Testis (tissue), 3 donors: ENCODE results near the gene ZNF185. TPM values are rescaled to one million over a fixed set of nuclear protein-coding genes. Genes with fewer than 3 reads are reported as not detected.

Experiments
- DNase-seq: peaks from one replicate; pipeline ENCODE4 v3.0.0-alpha.2; 2019
- H3K27ac ChIP-seq, 2 donors: fragments of 200-600 bp; sonication (generic); one replicate each; pipeline ENCODE4 v1.5.1; 2019
- H3K27me3 ChIP-seq: fragments of 200-600 bp; sonication (generic); one replicate; pipeline ENCODE4 v1.5.1; 2019
- H3K36me3 ChIP-seq: fragments of 200-600 bp; sonication (generic); one replicate; pipeline ENCODE4 v1.5.1; 2017; ENCODE audit warnings: low read depth; ENCODE audit errors: missing control alignments
- H3K4me1 ChIP-seq: fragments of 200-600 bp; sonication (generic); one replicate; pipeline ENCODE4 v1.5.1; 2019
- H3K4me3 ChIP-seq, 2 donors: fragments of 200-600 bp; sonication (generic); one replicate each; pipeline ENCODE4 v1.5.1; 2017 to 2019
- H3K9me3 ChIP-seq: fragments of 200-600 bp; sonication (generic); one replicate; pipeline ENCODE4 v1.5.1; 2017
- CTCF ChIP-seq, 3 experiments: fragments of 450-650 bp in 2 of 3; fragments of 200-600 bp in 1 of 3; sonication (generic) in 1 of 3; IDR thresholded peaks; one replicate each; pipeline ENCODE4 v1.5.1; 2016 to 2019; ENCODE audit warnings: antibody characterized with exemption in 3 of 3, mild to moderate bottlenecking in 2 of 3, moderate library complexity in 1 of 3
- POLR2A ChIP-seq: fragments of 450-650 bp; IDR thresholded peaks from one replicate; pipeline ENCODE4 v1.6.1; 2017; ENCODE audit warnings: antibody characterized with exemption, mild to moderate bottlenecking, moderate library complexity
- whole genome bisulfite sequencing, 2 donors: methylation state at CpG; one replicate each; pipeline ENCODE4 v1.1.5; 2018; 5-methylcytosine and 5-hydroxymethylcytosine counted together
- intact Hi-C: fragments of 100-400 bp; cut with DNase I; formaldehyde crosslinking; loops from one replicate; pipeline ENCODE4 v1.15.1; 2023; ENCODE audit warnings: low total_unique reads
- polyA plus RNA-seq: library from polyadenylated mRNA; stranded (reverse); fragments of 350-450 nt; fragmentation: Illumina TruSeq; extraction: RNeasy Lipid Tissue Mini Kit (QIAGEN cat#74804); gene quantifications from one replicate; pipeline ENCODE4 v1.2.3, GENCODE V29; 2014; ENCODE audit warnings: low read depth, low replicate concordance; ENCODE audit not compliant: insufficient read depth
- total RNA-seq, 2 donors: library from RNA; depleted of rRNA; stranded (reverse); fragments of >200 nt; gene quantifications; one replicate each; pipeline ENCODE4 v1.2.3, GENCODE V29; 2016

The ZNF185 gene
- total and polyA plus RNA-seq, 3 donors from 2014 or later = 5.9 to 11.1 (median 6.9) TPM

GRCh38 chrX:152881289-152881688 lies 16.6 kb upstream of the ZNF185 start:
- TF ChIP-seq POLR2A (no peak), CTCF (IDR thresholded peaks at IDR 0.05) (no peak)
- no peaks in the 10 kb centered on the region for H3K9me3 ChIP-seq
- WGBS, 2 donors = 91 to 94% methylated on average over 1 to 2 of the region's 2 CpGs
- H3K4me3 ChIP-seq = no peak overlapping the region
- H3K4me1 ChIP-seq = no peaks in the 10 kb centered on the region
- H3K27ac ChIP-seq = no peak overlapping the region
- H3K36me3 ChIP-seq = no peaks in the 10 kb centered on the region
- intact Hi-C loops = no loop called here
- no peaks in the 10 kb centered on the region for H3K27me3 ChIP-seq
- no peak for DNase-seq

DNA sequence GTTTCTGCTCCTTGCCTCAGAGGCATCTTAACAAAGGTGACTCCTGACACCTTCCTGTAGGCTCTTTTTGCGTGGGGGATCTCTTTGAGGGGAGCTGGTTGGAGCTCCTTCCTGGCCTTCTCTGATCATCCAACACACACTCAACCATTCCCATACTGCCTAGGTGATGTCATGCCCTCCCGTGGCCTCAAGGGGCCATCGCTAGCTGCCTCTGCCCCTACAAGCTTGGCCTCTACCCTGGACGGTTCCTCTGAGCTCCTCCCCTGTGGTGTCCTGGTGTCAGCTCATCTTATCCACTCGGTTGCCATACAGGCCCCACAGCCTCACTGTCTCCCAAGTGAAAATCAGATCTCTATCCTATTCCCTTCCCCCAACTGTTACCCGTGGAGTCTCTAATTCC lies 13.7 kb upstream of the ZNF185 start:
- no peaks in the 10 kb centered on the region for H3K9me3 ChIP-seq
- no peaks in the 10 kb centered on the region for H3K36me3 ChIP-seq
- TF ChIP-seq POLR2A = no peak
- DNase-seq = no peak
- H3K4me1 ChIP-seq = no peaks in the 10 kb centered on the region
- H3K27ac ChIP-seq = no peak overlapping the region
- 75 to 80% methylated on average over 6 of the region's 6 CpGs for WGBS, 2 donors
- intact Hi-C loops = no loop called here
- H3K4me3 ChIP-seq = no peak overlapping the region
- H3K27me3 ChIP-seq = no peaks in the 10 kb centered on the region

- Histone ChIP-seq H3K9me3 (no peaks in the 10 kb centered on the region), H3K27me3 (no peaks in the 10 kb centered on the region), H3K4me3 (no peak overlapping the region), H3K4me1 (no peaks in the 10 kb centered on the region), H3K27ac (no peak overlapping the region), H3K36me3 (no peaks in the 10 kb centered on the region)
- TF ChIP-seq POLR2A (no peak), CTCF (IDR thresholded peaks at IDR 0.05) (no peak)
- intact Hi-C loops = no loop called here
- DNase-seq = no peak
- 58 to 62% methylated on average over 3 of the region's 3 CpGs for WGBS, 2 donors
Observed at GRCh38 chrX:152886716-152887115, 11.2 kb upstream of the ZNF185 start.

DNA sequence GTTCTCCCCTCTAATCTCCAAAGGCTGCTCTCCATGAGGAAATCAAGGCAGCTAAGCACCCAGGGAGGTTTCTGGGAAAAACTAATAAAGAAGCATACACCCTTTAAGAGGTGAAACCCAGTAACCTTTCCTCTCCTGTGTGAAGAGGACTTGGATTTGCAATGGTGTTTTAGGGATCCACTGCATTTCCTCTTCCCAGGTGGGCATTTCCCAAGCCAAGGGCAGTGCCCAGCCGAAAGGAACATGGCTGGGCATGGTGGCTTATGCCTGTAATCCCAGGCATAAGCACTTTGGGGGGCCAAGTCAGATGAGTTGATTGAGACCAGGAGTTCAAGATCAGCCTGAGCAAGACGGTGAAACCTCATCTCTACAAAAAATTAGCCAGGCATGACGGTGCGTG lies 5.4 kb upstream of the ZNF185 start:
- Histone ChIP-seq H3K9me3 (no peaks in the 10 kb centered on the region), H3K36me3 (no peaks in the 10 kb centered on the region), H3K27ac (no peak overlapping the region), H3K27me3 (no peaks in the 10 kb centered on the region), H3K4me1 (no peaks in the 10 kb centered on the region), H3K4me3 (no peak overlapping the region)
- TF ChIP-seq POLR2A (no peak), CTCF (IDR thresholded peaks at IDR 0.05) (no peak)
- 100% methylated on average over 4 of the region's 4 CpGs; no CpG with 5 or more reads in 1 of the 2 donors for WGBS, 2 donors
- intact Hi-C loops = no loop called here
- DNase-seq = no peak

GRCh38 chrX:152892999-152893891 lies 4.6 kb upstream of the ZNF185 start:
- TF ChIP-seq POLR2A = no peak
- TF ChIP-seq CTCF (IDR thresholded peaks at IDR 0.05) = no peak
- WGBS, 2 donors = 57 to 69% methylated on average over 8 to 13 of the region's 22 CpGs
- DNase-seq = no peak
- H3K27me3 ChIP-seq = no peaks in the 10 kb centered on the region
- no peaks in the 10 kb centered on the region for H3K36me3 ChIP-seq
- no peak overlapping the region for H3K4me3 ChIP-seq
- no peak overlapping the region for H3K27ac ChIP-seq
- no peaks in the 10 kb centered on the region for H3K9me3 ChIP-seq
- intact Hi-C loops = no loop called here
- no peaks in the 10 kb centered on the region for H3K4me1 ChIP-seq
